HepG2 (cell line): ENCODE measurements around the gene SCARF1. TPM values are rescaled to one million over a fixed set of nuclear protein-coding genes. Genes with fewer than 3 reads are reported as not detected.

Experiments used
- ATAC-seq: fragments of 200-7000 bp; cut with Tn5 transposase; 3 replicates; pipeline ENCODE4 v1.9.1; 2020; ENCODE audit warnings: mild to moderate bottlenecking, moderate library complexity
- BruUV-seq: library from RNA; stranded (reverse); fragments of 400-500 nt; replicated peaks from 2 replicates; lab custom pipeline; 2021; lab: Mats Ljungman, UMichigan
- CTCF ChIA-PET: fragments of 300-600 bp; formaldehyde crosslinking; extraction: SDS; loops from one replicate; lab custom pipeline; 2021; ENCODE audit warnings: low total read pairs, inconsistent platforms, low intra/inter-chr PET ratio; lab: Yijun Ruan, JAX
- POLR2A ChIA-PET: fragments of 350-600 bp; sonication (Branson Sonifier 250); formaldehyde crosslinking; loops from one replicate; lab custom pipeline; 2020; ENCODE audit warnings: antibody characterized with exemption, inconsistent platforms; lab: Yijun Ruan, JAX
- DNase-seq: peaks from one replicate; pipeline ENCODE4 v3.0.0-alpha.2; 2015; ENCODE audit warnings: low spot score
- FAIRE-seq: peaks from 3 replicates; lab custom pipeline; 2011; peaks lifted over from hg19 to GRCh38; lab: Jason Lieb, UNC
- H2AFZ ChIP-seq: one replicate; pipeline ENCODE4 v1.6.1; 2011; ENCODE audit warnings: low read length, inconsistent platforms
- H3K27ac ChIP-seq: fragments of 300-600 bp; 3 replicates; pipeline ENCODE4 v1.8.0; 2011; ENCODE audit warnings: mixed run types, mild to moderate bottlenecking, mixed read lengths, low read length, inconsistent platforms; ENCODE audit not compliant: insufficient read depth; ENCODE audit errors: extremely low read length
- H3K27me3 ChIP-seq, 2 experiments: fragments of 200-600 bp in 1 of 2; 2 replicates in 1 of 2; 3 replicates in 1 of 2; pipeline versions ENCODE4 v1.6.0 to v1.8.0; 2011; ENCODE audit warnings: low read length in 2 of 2, mild to moderate bottlenecking in 2 of 2, moderate library complexity in 2 of 2, inconsistent platforms in 1 of 2; ENCODE audit not compliant: insufficient read depth in 2 of 2, control insufficient read depth in 1 of 2
- H3K36me3 ChIP-seq, 2 experiments: fragments of 200-600 bp in 1 of 2; replicated peaks in 1 of 2; 2 replicates in 1 of 2; 3 replicates in 1 of 2; pipeline versions ENCODE4 v1.5.1 to v1.8.0; 2011; ENCODE audit warnings: low read length in 2 of 2, inconsistent platforms in 1 of 2; ENCODE audit not compliant: insufficient read depth in 2 of 2, control insufficient read depth in 1 of 2
- H3K4me1 ChIP-seq: 2 replicates; pipeline ENCODE4 v1.5.1; 2012; ENCODE audit warnings: low read length, inconsistent platforms; ENCODE audit not compliant: insufficient read depth
- H3K4me2 ChIP-seq: 2 replicates; pipeline ENCODE4 v1.6.0; 2011; ENCODE audit warnings: low read depth, low read length, inconsistent platforms
- H3K4me3 ChIP-seq, 3 experiments: fragments of 200-600 bp in 1 of 3; sonication (generic), shearing (Covaris generic) in 1 of 3; replicated peaks in 1 of 3; 2 replicates each; pipeline ENCODE4 v1.5.1; 2011 to 2016; ENCODE audit warnings: low read length in 3 of 3, inconsistent platforms in 2 of 3, low read depth in 2 of 3, mild to moderate bottlenecking in 2 of 3, control low read depth in 1 of 3, mixed read lengths in 1 of 3; ENCODE audit not compliant: insufficient read depth in 1 of 3
- H3K79me2 ChIP-seq: one replicate; pipeline ENCODE4 v1.6.1; 2011; ENCODE audit warnings: low read length, inconsistent platforms; ENCODE audit not compliant: insufficient read depth
- H3K9ac ChIP-seq: 2 replicates; pipeline ENCODE4 v1.6.0; 2011; ENCODE audit warnings: mild to moderate bottlenecking, low read depth, low read length, inconsistent platforms; ENCODE audit not compliant: insufficient read depth
- H3K9me3 ChIP-seq: 2 replicates; pipeline ENCODE4 v1.5.1; 2012; ENCODE audit warnings: mild to moderate bottlenecking, low read length
- H4K20me1 ChIP-seq: 2 replicates; pipeline ENCODE4 v1.6.0; 2011; ENCODE audit warnings: inconsistent platforms, mild to moderate bottlenecking, low read length, moderate library complexity; ENCODE audit not compliant: insufficient read depth
- ARID5B ChIP-seq: IDR thresholded peaks from 2 replicates; pipeline ENCODE4 v1.4.0; 2020; ENCODE audit warnings: mild to moderate bottlenecking, missing genetic modification reagents
- CEBPB ChIP-seq: IDR thresholded peaks from 2 replicates; pipeline ENCODE4 v1.6.1; 2011; ENCODE audit warnings: low read depth, low read length, improper control_type of control experiment, borderline replicate concordance
- ELK4 ChIP-seq: sonication (generic); formaldehyde crosslinking; IDR thresholded peaks from 2 replicates; pipeline ENCODE4 v1.9.0; 2021; ENCODE audit warnings: missing genetic modification reagents, borderline replicate concordance
- MNT ChIP-seq: fragments of 450-650 bp; IDR thresholded peaks from 2 replicates; pipeline ENCODE4 v1.6.1; 2016
- SMC3 ChIP-seq: IDR thresholded peaks from 2 replicates; pipeline ENCODE4 v1.6.1; 2011; ENCODE audit warnings: low read length, improper control_type of control experiment
- SMYD3 ChIP-seq: sonication (generic); formaldehyde crosslinking; IDR thresholded peaks from 2 replicates; pipeline ENCODE4 v1.8.1; 2023; ENCODE audit warnings: mild to moderate bottlenecking, missing genetic modification reagents
- TCF7L2 ChIP-seq: IDR thresholded peaks from 2 replicates; pipeline ENCODE4 v1.6.1; 2011; ENCODE audit warnings: mild to moderate bottlenecking, low read depth, low read length, moderate library complexity
- ZNF224 ChIP-seq: sonication (generic); formaldehyde crosslinking; IDR thresholded peaks from 2 replicates; pipeline ENCODE4 v1.5.0; 2020; ENCODE audit warnings: mild to moderate bottlenecking, missing genetic modification reagents
- ZNF75D ChIP-seq: sonication (generic); formaldehyde crosslinking; IDR thresholded peaks from 2 replicates; pipeline ENCODE4 v1.8.1; 2023; ENCODE audit warnings: missing genetic modification reagents, mild to moderate bottlenecking, borderline replicate concordance
- WGBS: methylation state at CpG from one replicate; pipeline ENCODE4 v1.1.6; 2017; ENCODE audit warnings: low lambda C conversion rate; 5-methylcytosine and 5-hydroxymethylcytosine counted together
- in situ Hi-C: cut with HindIII; loops from 2 replicates; pipeline ENCODE4 v1.10.0; 2017; ENCODE audit warnings: low pct_unique_long_range_greater_than_20kb; ENCODE audit not compliant: extremely low pct_ligation_motif_present
- intact Hi-C: fragments of 100-400 bp; cut with micrococcal nuclease; formaldehyde crosslinking; loops from one replicate; pipeline ENCODE4 v1.10.0; 2022; ENCODE audit not compliant: unreplicated experiment
- polyA plus RNA-seq, 8 experiments: library from polyadenylated mRNA; depleted of rRNA in 3 of 8; stranded (reverse) in 7 of 8; unstranded in 1 of 8; fragments of >200 nt; fragmentation: Illumina TruSeq in 4 of 8; extraction: Trizol in 4 of 8; gene quantifications; 2 replicates each; pipeline versions ENCODE4 v1.2.1 to v1.2.3, GENCODE V29; 2011 to 2016; ENCODE audit warnings: low read depth in 4 of 8, missing spikeins in 1 of 8, mixed read lengths in 1 of 8; ENCODE audit not compliant: insufficient read depth in 1 of 8
- total RNA-seq, 5 experiments: library from RNA; depleted of rRNA; stranded (reverse); fragments of >200 nt; fragmentation: Illumina TruSeq; extraction: Trizol; gene quantifications; 2 replicates each; pipeline ENCODE4 v1.2.3, GENCODE V29; 2016; ENCODE audit warnings: low read depth in 1 of 5

Gene SCARF1
- total and polyA plus RNA-seq, 2 of the 13 experiments (the other 11 are each of a cell fraction or from before 2014, with no cell fraction given): 0.24 to 0.71 TPM

- no peak for TF ChIP-seq ARID5B (CRISPR knock-in tag)
- TF ChIP-seq CEBPB: no peak
- TF ChIP-seq ZNF224 (CRISPR knock-in tag): no peak
- no peak for TF ChIP-seq SMC3
- TF ChIP-seq TCF7L2: no peak
- TF ChIP-seq, all 625 proteins: peak for 0
Observed at GRCh38 chr17:1645207-1646171, at the start of gene SCARF1 (continued).

GRCh38 chr17:1693339-1693738 lies 47.8 kb upstream of the SCARF1 start:
- no peak for DNase-seq
- H3K27me3 ChIP-seq: peaks cover 0 to 1% of the 10 kb centered on the region in 2 experiments; a peak in 1 of 5 replicates
- WGBS: 51% methylated on average over 7 of the region's 7 CpGs
- no peaks in the 10 kb centered on the region for H4K20me1 ChIP-seq
- H3K36me3 ChIP-seq: no peaks in the 10 kb centered on the region
- no peak overlapping the region for H3K4me3 ChIP-seq
- H3K4me1 ChIP-seq: peaks cover 11% of the 10 kb centered on the region
- in situ Hi-C loops: no loop called here
- CTCF ChIA-PET: no interaction called here
- H3K4me2 ChIP-seq: no peak overlapping the region
- no TSS peak for BruUV-seq
- no peak overlapping the region for H3K27ac ChIP-seq
- TF ChIP-seq ZNF75D: no peak
- TF ChIP-seq SMYD3 (CRISPR knock-in tag): no peak
- TF ChIP-seq ELK4 (CRISPR knock-in tag): no peak
- no peak for TF ChIP-seq MNT
- H3K79me2 ChIP-seq: no peaks in the 10 kb centered on the region
- no peak overlapping the region for H2AFZ ChIP-seq
- no peak for ATAC-seq
- FAIRE-seq: no peak
- no peaks in the 10 kb centered on the region for H3K9me3 ChIP-seq
- H3K9ac ChIP-seq: no peak overlapping the region
- POLR2A ChIA-PET: no interaction called here
- intact Hi-C loops: no loop called here
